NCI-H146 (cell line): ENCODE data around the gene MARVELD3.
A peak's percentile ranks its signal among the peaks of the same experiment; 100 is the strongest.

ENCODE experiments used
- DNase-seq: peaks from one replicate; lab custom pipeline; 2025; lab: John Stamatoyannopoulos, UW

Gene MARVELD3

DNA sequence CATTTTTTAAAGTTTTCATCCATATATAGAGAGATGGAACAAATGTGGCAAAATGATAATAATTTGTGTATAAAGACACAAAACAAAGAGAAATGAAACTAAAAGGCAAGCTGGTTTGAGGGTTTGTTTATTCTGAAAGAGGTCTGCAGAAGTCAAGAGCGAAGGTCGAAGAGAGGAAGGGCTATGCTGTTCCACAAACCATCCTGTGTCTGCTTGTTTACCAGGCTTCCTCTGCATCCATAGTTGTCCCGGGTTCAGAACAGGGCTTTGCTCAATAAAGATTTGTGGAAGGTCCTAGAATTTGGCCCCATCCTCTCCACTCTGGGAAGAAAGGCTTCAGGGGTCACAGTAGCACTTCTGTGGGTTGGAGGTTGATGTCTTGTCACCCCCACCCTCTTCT lies 2.4 kb upstream of the MARVELD3 start:
- no peak for DNase-seq

DNA sequence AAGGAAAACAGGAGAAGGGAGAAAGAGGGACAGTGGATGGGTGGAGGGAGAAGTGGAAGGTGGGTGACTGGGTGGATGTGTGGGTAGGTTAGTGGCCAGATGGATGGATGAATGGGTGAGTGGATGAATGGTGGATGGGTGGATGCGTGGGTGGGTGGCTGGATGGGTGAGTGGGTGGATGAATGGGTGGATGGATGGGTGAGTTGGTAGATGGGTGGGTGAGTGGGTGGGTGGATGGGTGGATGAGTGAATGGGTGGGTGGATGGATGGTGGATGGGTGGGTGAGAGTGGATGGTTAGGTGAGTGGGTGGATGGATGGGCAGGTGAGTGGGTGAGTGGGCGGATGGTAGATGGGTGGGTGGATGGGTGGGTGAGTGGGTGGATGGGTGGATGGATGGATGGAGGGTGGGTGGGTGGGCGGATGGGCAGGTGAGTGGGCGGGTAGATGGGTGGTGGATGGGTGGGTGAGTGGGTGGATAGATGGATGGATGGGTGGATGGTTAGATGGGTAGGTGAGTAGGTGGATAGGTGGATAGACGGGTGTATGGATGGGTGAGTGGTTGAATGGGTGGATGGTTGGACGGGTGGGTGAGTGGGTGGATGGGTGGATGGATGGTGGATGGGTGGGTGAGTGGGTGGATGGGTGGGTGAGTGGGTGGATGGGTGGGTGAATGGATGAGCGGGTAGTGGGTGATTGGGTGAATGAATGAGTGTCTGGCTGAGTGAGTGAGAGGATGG lies 702 bp upstream of the MARVELD3 start:
- DNase-seq: no peak

DNA sequence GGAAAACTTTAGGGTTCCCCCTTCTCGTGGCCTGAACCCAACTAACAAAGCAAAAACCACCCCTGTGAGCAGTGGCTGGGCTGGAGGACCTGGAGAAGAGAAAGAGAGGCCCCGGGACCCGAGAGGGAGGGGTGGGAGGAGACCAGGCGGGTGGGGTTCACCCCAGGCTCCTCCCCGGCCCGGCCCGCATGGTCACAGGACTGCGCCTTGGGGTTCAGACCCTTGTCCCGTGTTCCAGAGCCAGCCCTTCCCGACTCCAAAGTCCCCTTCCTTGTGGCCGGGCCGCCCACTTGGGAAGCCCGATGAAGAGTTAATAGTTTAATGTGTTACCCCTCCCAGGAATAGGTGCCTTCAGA lies 852 bp downstream of the MARVELD3 start:
- DNase-seq: no peak

DNA sequence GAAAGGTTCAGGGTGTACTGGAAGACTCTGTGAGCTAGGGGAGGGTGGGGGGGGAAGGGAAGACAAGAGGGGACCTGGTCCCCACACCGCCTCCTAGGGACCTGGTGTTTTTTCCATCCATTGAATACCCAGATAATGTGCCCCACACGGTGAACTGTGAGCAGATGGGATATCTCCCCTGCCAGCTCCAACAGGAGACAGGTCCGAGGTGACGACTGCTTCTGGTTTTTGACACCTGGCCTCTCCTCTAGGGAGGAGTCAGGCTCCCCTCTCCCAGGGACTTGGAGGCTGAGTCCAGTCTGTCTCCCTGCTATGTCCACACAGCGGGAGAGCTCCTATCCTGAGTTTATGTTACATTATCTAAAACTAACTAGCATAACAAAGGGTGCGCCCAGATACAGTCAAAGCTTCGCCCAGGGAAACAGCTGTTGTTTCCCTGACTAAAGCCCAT lies 1.8 kb downstream of the MARVELD3 start:
- peak; percentile 72 for DNase-seq

DNA sequence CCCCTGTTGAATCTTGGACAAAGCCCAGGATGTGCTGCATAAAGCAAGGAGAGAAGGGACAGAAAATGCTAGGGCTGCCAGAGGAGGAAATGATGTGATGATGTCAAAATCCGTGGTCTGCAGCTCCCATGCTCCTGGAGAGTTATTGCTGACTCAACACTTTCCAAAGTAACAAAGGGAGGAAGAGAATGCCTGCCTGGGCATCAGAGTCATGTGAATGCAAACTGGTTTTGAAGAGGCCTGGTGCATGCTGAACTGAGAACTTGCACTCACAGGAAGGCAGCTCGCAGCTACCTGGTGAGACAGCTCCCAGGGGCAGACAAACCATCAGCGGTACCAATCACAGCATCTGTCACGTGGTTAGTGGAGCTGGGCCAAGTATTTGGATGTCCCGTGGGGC lies 2.8 kb downstream of the MARVELD3 start:
- no peak for DNase-seq

DNA sequence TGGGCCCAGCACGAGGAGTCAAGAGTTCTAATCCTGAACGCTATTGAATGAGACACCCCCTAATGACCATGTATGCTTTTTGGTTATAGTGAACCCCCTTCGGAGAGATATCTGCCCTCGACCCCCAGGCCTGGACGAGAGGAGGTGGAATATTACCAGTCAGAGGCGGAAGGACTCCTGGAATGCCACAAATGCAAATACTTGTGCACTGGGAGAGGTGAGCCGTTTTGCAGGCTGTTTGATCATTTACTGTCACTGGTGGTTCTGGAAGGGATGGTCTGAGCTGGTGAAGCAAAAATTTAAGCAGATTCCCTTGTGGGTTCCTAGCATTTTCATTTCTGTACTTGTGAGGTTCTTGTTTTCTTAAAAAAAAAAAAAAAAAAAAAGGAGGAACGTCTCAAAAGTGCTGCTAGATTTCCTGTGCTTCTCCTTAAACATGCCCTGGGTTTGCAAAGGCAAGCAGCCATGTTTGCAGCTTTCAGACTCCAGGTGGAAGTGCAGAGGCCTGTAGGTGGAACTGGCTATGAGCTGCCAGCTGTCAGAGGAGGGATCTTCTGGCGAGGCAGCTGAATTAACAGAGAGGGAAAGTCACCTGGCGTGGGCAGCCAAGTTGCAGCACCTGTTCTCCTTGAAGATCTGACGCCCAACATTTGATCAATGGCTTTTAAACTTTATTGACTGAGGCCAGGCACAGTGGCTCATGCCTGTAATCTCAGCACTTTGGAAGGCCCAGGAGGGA lies 3.5 kb downstream of the MARVELD3 start:
- peak; percentile 58 for DNase-seq

DNA sequence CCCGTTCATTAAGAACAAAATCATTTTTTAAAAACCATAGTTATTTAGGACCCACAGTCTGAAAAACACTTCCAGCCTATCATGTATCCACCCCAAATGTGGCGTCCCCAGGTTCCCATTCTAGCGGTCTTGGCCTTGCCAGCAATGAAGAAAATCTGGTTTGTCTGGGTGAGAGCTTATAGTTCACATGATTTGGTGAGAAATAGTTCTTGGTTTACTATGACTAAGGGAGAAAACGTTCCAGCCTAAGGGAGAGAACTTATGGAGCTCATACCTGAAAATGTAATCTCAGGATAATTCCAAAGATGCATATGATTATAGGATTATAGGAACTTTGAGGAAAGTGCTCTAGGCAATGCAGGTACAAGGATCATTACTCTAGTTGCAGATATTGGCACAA lies 4.8 kb downstream of the MARVELD3 start:
- no peak for DNase-seq

DNA sequence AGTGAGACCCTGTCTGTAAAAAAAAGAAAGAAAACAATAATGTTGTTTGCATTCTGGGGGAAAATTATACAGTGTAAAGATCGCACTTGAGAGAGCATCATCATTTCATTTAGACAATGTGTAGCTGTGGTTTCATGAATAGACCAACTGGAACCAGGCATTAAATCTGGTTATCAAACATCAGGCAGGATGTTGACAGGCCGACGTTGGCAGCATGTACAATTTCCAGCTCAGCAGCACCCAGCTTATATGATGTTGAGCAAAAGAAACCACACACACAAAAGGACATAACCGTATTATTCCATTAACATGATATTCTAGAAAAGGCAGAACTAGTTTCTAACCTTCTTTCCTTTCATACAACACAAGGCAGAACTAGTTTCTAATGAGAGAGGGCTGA lies 5.8 kb downstream of the MARVELD3 start:
- no peak for DNase-seq

DNA sequence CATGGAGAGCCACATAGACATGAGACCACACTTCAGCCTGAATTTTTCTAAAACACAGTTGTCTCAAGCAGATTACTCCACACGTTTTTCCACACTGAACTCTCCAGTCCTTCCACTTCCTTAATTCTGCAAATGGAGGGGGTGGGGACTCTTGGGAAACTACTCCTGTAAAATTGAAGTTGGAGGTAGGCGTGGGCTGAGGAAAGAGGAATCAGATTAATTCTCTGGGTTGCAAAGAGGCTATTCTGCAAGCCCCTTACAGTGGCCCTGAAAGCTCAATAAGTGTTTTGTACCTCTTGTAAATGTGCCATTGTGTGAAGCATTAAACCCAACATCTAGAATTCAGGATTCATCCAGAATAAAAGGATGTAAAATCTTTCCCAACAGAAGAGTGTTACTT lies 9.6 kb downstream of the MARVELD3 start:
- no peak for DNase-seq

DNA sequence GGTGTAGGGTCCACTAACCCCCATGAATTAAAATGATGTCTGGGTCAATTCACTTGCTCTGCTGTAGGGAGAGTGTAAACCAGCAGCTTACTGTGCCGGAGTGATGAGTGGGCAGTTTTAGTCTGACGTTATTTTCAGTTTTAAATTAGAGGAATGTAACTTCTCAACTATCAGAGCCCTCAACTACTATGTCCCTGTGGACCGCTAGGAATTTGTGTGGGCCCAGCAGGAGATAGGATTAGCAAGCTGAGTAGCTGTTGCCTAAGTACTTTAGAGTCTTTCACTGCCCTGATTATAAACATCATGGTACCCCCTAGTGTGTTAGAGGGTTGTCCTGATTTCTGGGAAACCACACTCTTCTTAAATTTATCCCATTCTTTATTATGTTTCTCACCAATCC lies 11.4 kb downstream of the MARVELD3 start:
- no peak for DNase-seq

DNA sequence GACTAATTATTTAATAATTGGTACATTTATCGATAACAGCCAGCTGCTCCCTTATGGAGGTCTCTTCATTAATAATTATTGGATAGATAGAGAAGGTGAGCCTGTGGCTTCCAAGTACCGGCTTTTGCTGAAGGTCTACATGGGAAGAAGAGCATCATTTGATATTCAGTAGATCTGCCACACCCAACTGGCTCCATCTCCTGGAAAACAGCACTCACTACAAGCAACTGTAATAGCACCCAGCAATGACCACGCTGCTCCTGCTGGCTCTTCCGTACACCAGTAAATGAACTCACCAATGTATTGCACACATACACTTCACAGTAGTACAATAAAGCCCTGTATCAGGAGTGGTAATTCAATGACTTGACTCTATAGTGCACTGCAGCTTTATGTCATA lies 19.5 kb downstream of the MARVELD3 start:
- DNase-seq: peak; percentile 33

DNA sequence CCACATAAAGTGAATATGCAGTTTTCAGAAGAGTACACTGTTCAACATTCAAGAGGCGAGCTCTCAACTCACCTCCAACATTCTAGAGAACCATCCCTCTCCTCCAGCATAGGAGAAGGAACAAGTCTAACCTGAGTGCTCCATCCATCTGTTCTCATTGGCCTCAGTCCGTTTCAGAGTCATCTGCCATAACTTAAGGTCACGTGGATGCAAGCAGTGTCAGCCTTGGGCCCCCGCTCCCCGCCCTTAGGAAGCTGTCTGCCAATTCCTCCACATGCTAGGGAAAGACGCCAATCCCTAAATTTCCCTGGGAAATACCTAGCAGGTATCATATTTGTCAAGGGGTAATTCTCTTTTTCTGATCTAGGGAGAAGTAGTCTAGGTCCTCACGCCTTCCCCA lies 21.4 kb downstream of the MARVELD3 start:
- DNase-seq: no peak

DNA sequence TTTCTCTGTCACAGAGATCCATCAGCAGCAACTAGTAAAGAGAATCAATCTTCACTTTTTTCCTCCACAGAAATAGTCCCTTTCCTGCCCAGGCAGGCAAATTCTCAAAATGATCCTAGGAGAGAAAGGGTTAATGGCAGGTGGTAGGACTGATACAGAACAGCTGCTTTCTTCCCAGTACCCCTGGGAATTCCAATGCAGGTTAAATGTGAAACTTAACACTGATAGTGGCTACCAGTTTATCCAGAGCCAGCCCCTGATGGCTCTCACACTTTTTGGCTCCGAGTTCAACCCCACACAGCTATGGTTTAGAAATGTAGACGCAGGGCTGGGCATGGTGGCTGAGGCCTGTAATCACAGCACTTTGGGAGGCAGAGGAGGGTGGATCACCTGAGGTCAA lies 22.2 kb downstream of the MARVELD3 start:
- no peak for DNase-seq

DNA sequence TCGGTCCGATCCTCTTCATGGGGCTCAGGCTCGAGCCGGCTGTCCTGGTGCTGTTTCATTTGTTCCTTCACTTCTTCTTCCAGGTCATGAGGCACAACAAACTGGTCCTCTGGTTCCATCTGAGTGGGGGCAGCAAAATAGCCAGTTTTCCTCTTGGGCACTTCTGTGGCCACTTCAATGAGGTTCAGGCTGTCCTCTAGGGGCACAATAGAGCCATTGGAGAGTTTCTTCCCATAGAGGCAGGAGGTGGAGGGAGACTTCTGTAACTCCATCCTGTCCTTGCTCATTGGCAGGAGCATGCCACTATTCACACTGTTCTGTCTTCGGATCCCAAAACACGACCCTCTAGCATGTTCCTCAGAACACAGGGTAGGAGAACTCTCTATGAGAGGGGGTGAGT lies 22.9 kb downstream of the MARVELD3 start:
- DNase-seq: no peak

DNA sequence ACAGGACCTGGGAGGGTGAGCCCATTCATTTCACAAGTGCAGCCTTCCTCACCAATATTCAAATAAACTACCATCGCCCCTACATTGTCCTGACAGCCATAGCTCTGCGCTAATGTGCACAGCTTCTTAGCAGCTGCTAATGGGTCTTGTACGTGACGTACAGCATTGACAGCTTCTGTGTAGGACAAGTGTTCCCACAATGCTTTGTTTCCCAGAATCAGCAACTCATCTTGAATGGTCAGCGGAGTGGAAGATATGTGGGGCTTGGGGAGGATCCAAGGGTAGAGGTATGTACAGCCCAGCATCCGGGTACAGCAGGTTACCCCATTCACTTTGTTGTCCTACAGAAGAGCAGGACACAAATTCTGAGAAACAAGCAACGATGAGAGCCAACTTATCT lies 23.7 kb downstream of the MARVELD3 start:
- DNase-seq: no peak

DNA sequence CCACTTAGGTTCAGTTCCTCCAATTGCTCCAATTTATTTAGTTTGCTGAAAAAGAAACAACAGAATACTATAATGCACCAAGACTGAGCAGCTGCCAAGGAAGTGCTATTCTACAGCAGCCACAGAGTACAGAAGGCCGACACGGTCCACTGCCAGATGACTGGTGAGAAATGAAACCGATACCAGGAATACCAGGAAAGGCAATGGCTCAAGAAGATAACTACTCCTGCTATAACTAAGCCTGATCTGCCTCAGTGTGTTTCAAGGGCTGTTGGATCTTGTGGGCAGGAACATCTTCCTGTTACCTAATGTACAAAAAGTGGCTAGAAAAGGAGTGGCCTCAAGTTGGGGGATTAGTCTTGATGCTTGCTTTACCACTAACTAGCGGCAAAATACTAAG lies 32.8 kb downstream of the MARVELD3 start:
- DNase-seq: no peak

DNA sequence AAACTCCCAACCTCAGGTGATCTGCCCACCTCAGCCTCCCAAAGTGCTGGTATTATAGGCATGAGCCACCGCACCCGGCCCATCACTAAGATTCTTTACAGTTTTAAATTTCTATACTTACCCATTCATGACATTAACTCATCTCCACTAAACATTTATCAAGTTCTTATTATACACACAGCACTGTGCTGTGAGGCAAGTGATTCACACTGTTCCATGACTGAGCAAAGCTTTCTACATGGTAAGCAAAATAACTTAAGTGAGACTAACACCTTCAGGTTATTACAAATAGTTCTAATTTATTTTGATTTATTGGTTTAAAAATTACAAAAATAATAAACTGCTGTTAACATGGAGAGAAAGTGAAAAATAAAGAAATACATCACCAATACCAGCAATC lies 33.5 kb downstream of the MARVELD3 start:
- DNase-seq: no peak

DNA sequence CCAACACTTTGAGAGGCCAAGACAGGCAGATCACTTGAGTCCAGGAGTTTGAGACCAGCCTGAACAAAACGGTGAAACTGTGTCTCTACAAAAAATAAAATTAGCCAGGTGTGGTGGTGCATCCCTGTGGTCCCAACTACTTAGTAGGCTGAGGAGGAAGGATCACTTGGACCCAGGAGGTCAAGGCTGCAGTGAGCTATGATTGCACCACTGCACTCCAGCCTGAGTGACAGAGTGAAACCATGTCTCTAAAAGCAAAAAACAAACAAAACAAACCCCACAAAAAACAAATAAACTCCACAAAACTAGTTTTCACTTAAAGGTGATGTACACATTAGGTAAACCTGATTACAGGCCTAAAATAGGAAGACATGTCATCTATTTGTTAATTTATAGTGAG lies 40.3 kb downstream of the MARVELD3 start:
- no peak for DNase-seq

DNA sequence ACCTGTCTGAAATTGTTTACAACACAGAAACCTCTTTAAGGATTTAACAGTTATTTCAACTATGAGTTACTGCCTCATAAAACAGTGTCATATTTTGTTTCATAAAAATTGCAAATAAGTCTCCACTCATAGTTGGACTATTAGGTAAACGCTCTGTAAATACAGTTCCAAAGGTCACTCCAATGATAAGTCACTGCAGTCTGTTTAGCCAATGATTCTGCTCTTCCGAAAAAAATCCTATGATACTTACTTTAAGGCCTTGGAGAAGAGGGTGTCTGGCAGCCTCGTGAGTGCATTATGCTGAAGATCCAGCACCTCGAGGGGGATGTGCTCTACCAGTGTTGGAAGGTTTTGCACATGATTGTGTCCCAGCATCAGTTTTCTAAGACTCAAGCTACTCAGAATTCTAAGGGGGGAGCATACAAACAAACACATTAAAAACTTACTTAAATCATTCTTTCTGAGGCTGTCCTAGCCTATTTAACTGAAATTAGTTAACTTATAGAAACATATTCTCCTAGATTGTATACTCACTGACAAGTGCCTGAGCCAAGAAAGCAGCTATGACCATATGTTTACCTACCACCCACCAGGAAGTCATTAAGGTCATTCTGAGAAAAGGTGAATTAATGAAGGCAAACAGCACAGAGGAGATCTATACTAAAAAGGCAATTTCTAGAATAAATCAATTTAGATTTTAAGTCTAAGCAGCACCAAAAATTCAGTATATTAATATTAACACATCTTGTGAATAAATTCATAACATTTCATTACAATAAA lies 41.1 kb downstream of the MARVELD3 start:
- DNase-seq: peak; percentile 1

DNA sequence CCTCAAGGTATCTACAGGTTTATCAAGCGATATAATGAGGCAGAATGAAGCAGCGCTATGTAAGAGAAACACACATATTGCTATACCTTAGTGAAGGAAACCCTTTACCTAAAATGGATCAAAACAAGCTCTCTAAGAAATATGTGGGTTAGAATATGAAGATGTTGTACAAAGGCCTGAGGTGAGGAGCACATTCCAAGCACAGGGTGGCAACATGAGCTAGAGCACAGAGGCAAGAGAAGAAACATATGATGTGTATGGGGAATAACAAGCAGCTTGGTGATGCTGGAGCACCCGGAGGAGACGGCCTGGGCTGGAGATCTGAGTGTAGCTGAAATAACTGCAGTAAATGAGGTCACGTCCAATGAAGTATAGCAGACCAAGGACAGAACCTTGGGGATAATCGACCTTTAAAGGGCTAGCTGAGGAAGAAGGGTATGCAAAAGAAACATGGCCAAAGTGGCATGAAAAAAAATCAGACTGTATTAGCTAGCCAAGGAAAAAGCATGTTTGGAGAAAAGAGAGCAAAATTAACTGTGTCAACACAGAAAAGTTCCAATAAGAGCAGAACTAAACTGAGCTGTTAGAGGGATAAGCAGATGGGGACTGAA lies 44.0 kb downstream of the MARVELD3 start:
- no peak for DNase-seq

DNA sequence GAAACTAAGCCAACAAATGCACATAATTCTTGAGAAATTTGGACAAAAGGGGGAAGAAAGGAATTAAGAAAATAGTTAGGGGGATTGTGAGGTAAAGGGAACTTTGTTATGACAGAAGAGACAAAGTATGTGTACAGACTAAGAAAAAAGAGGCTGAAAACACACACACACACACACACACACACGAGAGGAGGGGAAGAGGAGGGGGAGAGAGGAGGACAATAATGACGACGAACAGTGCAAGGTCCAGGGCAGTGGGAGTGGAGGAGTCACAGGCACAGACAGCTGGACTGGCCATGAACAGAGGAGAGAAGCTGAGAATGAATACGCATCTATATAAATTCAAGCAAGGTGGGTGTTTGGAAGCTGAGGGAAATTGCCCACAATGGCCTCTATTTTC lies 44.6 kb downstream of the MARVELD3 start:
- DNase-seq: no peak

DNA sequence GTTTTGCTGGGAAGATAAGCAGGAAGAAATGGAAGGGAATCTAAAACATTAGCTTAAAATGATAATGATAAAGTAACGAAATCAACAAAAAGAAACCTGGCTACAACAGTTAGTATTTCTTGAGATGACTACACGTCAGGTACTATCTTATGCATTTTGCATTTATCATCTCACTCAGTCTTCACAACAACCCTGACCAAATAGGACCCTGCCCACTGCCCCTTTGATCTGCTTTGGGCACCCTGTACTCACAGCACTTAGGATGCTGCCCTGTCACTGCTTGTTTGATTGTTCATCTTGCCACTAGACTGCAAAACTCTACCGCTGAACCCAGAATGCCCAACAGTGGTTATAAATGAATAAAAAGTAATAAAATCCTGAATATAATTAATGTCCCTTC lies 45.2 kb downstream of the MARVELD3 start:
- DNase-seq: no peak

DNA sequence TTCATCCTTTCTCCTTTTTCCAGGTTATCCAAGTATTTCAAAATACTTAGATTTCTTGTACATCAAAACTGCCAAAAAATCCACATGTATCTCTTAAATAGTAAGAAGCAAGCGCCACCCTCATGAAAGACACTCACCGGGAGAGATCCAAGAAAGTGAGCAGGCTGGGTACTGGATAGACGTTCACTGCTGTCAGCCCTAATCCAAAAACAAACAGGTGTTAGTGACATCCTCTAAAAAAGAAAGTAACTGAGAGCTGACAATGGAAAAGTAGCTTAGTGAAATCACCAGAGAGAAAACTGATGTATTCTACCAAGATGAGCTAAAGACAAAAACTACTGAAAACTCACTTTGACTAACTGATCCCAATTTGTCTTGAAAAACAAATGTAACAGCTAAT lies 46.1 kb downstream of the MARVELD3 start:
- no peak for DNase-seq
